BJ (cell line): Measurements from ENCODE around the gene BRF1. TPM values are rescaled to one million over a fixed set of nuclear protein-coding genes. Genes with fewer than 3 reads are reported as not detected.

Experiments
- CTCF ChIA-PET: fragments of 350-600 bp; formaldehyde crosslinking; extraction: SDS; loops from one replicate; lab custom pipeline; 2021; ENCODE audit warnings: antibody characterized with exemption, inconsistent platforms; lab: Yijun Ruan, JAX
- POLR2A ChIA-PET: fragments of 300-600 bp; sonication (Branson Sonifier 250); formaldehyde crosslinking; extraction: SDS; loops from one replicate; lab custom pipeline; 2021; ENCODE audit warnings: antibody characterized with exemption; lab: Charles Lee
- DNase-seq: peaks from one replicate; pipeline ENCODE4 v3.0.0-alpha.2; 2011; ENCODE audit warnings: low read depth
- H3K27me3 ChIP-seq: 2 replicates; pipeline ENCODE4 v1.6.0; 2011; ENCODE audit warnings: low read length; ENCODE audit not compliant: control insufficient read depth, insufficient read depth
- H3K36me3 ChIP-seq: 2 replicates; pipeline ENCODE4 v1.5.1; 2011; ENCODE audit warnings: low read length; ENCODE audit not compliant: control insufficient read depth, insufficient read depth
- H3K4me3 ChIP-seq: 2 replicates; pipeline ENCODE4 v1.5.1; 2011; ENCODE audit warnings: low read depth, mild to moderate bottlenecking, control low read depth, low read length
- polyA plus RNA-seq: library from polyadenylated mRNA; depleted of rRNA; stranded (reverse); fragments of >200 nt; gene quantifications from 2 replicates; pipeline ENCODE4 v1.2.3, GENCODE V29; 2011
- TF ChIP-seq, protein P1 (sequence below): IDR thresholded peaks from 2 replicates; pipeline ENCODE4 v1.5.1; 2011; ENCODE audit warnings: low read depth, mild to moderate bottlenecking, control low read depth, inconsistent platforms, low read length, moderate library complexity; ENCODE audit not compliant: insufficient read depth

BRF1 gene
- polyA plus RNA-seq, 1 experiment: 8.2 TPM

- ChIA-PET POLR2A (no interaction called here), CTCF (no interaction called here)
- TF ChIP-seq, protein P1, sequence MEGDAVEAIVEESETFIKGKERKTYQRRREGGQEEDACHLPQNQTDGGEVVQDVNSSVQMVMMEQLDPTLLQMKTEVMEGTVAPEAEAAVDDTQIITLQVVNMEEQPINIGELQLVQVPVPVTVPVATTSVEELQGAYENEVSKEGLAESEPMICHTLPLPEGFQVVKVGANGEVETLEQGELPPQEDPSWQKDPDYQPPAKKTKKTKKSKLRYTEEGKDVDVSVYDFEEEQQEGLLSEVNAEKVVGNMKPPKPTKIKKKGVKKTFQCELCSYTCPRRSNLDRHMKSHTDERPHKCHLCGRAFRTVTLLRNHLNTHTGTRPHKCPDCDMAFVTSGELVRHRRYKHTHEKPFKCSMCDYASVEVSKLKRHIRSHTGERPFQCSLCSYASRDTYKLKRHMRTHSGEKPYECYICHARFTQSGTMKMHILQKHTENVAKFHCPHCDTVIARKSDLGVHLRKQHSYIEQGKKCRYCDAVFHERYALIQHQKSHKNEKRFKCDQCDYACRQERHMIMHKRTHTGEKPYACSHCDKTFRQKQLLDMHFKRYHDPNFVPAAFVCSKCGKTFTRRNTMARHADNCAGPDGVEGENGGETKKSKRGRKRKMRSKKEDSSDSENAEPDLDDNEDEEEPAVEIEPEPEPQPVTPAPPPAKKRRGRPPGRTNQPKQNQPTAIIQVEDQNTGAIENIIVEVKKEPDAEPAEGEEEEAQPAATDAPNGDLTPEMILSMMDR: no peak
- peaks cover 6% of the 10 kb centered on the region for H3K36me3 ChIP-seq
- H3K27me3 ChIP-seq: no peaks in the 10 kb centered on the region
- no peak for DNase-seq
- no peak overlapping the region for H3K4me3 ChIP-seq
Observed at GRCh38 chr14:105347587-105347968, 46.8 kb upstream of the BRF1 start.

- ChIA-PET POLR2A (no interaction called here), CTCF (no interaction called here)
- TF ChIP-seq, protein P1: no peak
- H3K36me3 ChIP-seq: peaks cover 6% of the 10 kb centered on the region
- no peak for DNase-seq
- no peak overlapping the region for H3K4me3 ChIP-seq
- no peaks in the 10 kb centered on the region for H3K27me3 ChIP-seq
Observed at GRCh38 chr14:105346876-105347586, 46.2 kb upstream of the BRF1 start.

- no peaks in the 10 kb centered on the region for H3K27me3 ChIP-seq
- DNase-seq: no peak
- peaks cover 6% of the 10 kb centered on the region for H3K36me3 ChIP-seq
- TF ChIP-seq, protein P1: no peak
- POLR2A ChIA-PET: no interaction called here
- no peak overlapping the region for H3K4me3 ChIP-seq
- CTCF ChIA-PET: no interaction called here
Observed at GRCh38 chr14:105346200-105346533, 45.4 kb upstream of the BRF1 start.

DNA sequence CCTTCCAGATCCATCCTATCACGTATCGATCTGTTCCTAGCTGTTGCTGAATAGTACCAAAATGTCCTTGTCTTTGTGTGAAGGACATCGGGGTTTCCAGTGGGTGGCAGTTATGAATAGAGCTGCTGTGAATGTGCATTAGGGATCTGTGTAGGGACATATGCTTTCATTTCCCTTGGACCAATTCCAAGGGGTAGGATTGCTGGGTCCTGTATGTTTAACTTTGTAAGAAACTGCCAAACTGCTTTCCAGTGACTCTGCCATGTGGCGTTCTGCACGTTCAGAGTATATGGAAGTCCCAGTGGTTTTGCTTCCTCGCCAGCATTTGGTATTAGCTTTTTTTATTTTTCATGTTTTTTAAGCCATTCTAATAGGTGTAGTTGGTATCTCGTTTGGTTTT, 42.4 kb upstream of the BRF1 start:
- no peak for DNase-seq
- Histone ChIP-seq H3K27me3 (no peaks in the 10 kb centered on the region), H3K4me3 (no peak overlapping the region), H3K36me3 (no peaks in the 10 kb centered on the region; the same call in none of the 2 replicates)
- TF ChIP-seq, protein P1: no peak
- ChIA-PET POLR2A (no interaction called here), CTCF (interaction anchor here (0.6 to 5.2 kb wide), 4 partner anchors 8 to 140 kb away, joined by 3 to 27 read pairs (median 3); no protein-coding TSS in a partner anchor)

DNA sequence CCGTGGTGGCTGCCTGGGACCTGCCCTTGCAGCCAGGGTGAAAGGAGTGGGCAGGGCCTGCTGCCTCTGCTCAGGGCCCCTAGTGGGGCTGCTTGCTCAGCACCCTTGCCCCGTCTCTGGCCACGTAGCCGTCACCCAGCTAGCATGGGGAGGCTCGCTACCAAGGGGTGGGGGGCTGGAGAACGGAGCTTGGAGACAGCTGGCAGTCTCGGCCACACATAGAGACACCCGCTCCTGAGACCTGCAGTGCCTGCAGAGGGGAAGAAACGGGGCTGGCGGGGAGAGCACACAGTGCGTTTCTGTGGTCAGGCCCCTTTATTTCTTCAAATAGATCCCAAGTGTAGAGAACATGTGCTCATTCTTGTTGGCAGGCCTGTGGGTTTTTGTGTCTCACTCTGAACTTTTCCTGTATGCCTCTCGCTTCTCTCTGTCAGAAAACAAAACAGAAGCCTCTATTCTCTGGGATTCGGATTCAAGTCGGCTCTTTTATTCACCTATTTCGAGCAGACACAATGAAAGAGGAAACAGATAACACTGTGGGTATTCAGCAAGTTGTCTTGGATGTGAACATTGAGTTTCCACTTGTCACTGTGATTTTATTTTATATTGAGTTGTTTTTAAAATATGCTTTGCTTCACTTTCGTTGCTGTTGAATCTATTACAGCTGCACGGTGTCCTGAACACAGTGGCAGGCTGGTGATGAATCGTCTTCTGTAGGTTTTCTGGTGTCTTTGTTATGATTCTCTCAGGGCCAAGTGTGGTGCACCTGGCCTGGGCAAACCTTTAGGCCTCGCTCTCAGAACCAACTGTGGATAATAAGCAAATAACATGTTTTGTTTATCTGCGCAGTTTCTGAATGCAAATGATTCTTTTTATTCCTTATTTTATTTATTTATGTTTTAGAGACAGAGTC, 40.3 kb upstream of the BRF1 start:
- TF ChIP-seq, protein P1: no peak
- H3K4me3 ChIP-seq: no peak overlapping the region
- no peaks in the 10 kb centered on the region for H3K27me3 ChIP-seq
- no peak for DNase-seq
- CTCF ChIA-PET: interaction anchor here (0.9 to 5.2 kb wide), 2 partner anchors 10 to 59 kb away, joined by 3 to 27 read pairs; no protein-coding TSS in a partner anchor
- H3K36me3 ChIP-seq: no peaks in the 10 kb centered on the region; the same call in none of the 2 replicates
- POLR2A ChIA-PET: no interaction called here
